GM18507 (cell line): ENCODE data around the gene DSCAML1.

Experiments used
- DNase-seq: peaks from one replicate; pipeline ENCODE4 v3.0.0; 2011; ENCODE audit warnings: low read depth; ENCODE audit not compliant: insufficient read length; ENCODE audit errors: extremely low spot score
- FAIRE-seq: peaks from 2 replicates; lab custom pipeline; 2011; peaks lifted over from hg19 to GRCh38; lab: Jason Lieb, UNC

Gene DSCAML1

DNA sequence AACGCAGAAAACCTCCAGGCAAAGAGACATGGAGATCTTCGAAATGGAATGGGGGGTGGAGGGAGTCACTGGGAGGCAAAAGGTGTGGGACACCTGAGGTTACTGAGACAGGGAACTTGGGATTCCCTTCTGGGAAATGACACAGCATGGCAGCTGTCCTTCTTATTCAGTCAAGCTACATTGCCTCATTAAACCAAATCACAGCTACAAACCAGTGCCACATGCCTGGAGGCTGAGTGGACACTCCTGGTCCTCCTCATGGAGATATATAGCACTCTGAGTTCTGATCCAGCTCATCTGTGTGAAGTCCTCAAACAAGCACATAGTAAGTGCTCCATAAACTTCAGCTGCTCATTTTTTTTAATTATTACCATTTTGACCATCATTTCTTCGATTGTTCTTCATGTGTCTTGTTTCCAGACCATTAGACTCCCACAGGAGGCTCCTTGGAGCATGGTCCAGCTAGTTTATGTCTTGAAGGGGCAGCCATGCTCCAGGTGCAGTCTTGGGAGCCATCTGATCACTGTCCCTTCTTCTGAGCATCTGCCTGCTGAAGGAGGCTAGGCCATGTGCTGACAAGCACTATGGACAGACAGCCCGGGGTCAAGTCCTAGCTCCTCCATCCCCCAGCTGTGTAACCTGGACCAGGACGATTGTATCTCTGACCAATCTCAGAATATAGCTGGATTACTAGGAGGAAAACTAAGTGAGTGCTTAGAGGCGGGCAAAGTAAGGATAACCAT lies 37.2 kb upstream of the DSCAML1 start:
- FAIRE-seq (no peak), DNase-seq (no peak)

DNA sequence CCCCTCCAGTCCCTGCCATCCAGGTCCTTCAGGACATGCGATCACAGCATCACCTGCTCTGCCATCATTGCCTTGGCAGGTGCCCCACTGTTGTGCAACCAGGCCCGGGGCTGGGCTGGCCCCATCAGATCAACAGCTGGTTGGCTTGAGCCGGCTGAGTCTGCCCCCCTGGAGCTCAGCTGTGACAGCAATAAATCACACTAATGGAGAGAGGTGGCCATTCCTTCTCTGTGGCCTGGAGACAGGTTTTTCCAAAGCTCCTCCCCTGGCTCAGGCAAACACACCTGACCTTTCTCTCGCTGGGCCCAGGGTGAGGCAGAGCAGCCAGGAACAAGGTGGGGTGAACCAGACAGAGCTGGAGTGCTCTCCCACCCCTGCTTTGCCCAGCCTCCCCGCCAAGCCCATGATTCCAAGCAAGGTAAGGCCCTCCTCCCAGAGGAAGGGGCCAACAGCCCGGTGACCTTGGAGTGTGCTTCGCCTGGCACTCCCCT lies 36.4 kb upstream of the DSCAML1 start:
- DNase-seq, result no peak

DNA sequence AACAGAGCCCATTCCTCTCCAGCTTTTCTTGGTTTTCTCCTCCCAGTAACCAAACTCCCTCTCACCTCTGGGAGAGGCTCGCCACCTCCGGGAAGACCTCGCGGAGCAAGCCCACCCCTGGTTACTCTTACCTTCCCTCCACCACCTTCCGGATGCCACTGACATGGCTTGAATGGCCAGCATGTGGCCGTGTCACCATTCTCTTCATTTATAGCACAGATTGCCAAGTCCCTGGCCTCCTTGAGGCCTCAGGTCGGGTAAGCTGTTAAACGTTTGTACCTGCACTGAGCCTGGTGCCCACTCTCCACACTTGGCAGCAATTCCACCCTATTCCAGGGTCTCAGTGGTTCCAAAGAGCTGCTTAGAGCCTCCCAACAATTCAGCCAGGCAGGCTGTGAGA lies 35.5 kb upstream of the DSCAML1 start:
- DNase-seq (no peak), FAIRE-seq (no peak)

More for the DNA sequence above, 36.4 kb upstream of the DSCAML1 start:
- no peak for FAIRE-seq

DNA sequence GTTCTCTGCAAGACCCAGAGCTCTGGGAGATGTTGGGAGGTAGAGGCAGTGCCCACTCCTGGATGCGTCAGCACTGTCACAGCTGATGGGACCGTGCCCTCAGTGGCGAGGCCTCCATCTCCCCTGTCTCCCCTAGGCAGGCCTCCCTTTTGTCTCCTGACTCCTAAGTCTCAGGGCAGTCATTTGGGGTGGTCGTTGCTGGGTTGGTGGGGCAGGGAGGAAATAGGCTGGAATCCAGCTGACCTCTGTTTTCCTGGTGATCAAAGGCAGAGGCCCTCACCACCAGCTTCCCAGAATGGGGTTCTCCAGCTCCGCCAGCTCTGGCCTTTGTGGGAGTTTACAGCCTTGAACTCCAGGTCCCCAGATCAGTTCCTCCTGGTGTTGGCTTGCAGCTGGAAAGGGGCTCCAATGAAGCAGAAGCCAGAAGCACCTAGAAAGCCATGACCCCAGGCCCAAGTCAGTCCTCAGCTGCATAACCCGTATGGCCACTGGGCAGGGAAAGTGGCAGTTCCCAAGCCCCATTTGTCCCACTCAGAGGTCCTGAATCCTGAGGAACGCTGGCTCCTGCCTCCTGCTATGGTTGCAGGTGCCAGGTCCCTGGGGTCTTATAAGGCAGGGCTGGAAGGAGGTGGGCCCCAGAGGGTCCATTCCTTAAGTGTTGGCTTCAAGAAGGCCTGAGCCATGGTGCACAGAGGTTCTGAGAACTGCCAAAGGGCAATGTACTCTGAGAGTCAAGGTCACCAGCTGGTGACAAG lies 34.8 kb upstream of the DSCAML1 start:
- FAIRE-seq, result no peak
- DNase-seq, result no peak

DNA sequence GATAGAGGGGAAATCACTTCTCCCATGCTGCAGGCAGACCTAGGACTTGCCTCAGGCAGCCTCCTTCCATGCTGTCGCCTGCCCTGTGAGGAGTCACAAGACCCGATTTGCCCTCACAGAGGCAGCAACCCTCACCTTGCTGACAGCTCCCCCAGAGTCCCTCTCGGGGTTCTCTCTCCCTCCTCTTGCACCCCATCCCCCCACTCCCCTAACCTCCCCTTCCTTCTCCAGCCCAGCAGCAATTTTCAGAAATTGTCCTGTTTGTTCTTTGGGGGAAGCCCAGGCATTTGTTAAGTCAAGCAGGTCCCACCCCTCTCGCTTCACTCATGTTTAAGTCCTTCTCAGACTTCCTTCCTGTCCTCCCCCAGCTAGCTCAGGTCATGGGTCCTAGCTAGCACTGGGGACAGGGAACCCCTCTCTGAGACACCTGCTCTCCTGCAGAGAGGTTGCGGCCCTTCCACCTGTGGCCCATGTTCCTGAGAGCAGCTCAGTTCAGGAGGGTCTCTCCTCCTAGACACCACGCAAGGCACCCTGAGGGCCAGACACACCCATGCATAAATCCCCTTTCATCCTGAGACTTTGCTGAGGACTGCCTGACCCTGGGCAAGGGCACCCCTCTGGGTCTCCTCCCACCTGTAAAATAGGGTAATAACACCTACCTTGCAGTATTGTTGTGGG lies 33.8 kb upstream of the DSCAML1 start:
- no peak for FAIRE-seq
- no peak for DNase-seq

DNA sequence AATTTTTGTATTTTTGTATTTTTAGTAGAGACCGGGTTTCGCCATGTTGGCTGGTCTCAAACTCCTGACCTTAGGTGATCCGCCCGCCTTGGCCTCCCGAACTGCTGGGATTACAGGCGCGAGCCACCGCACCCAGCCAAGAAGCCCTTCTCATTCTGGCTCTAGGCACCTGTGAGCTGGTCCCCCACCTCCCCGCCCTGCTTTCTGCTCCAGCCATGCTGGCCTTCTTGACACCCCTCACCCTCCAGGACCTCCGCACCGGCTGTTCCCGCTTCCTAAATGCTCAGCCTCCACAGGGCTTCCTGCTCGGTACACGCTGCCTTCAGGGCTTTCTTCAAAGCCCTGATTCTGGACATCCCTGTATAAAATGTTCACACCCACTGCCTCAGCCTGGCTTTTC lies 33.1 kb upstream of the DSCAML1 start:
- FAIRE-seq, result no peak

DNA sequence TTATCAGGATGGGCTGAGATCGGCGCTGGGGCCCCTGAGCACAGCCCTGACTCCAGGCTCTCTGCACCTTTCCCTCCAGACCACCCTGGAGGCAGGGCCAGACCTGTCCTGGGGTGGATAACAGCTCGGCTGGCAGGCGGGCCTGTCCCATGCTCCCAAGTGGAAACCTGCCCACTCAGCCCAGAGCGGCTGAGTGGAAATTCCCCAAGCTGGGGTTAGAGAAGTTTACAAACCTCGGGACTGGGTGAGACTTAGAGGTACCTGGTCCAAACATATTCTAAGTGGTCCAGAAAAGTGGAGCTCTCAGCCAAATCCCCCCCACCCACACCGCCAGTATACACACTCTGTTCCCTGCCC lies 32.3 kb upstream of the DSCAML1 start:
- FAIRE-seq, result no peak
- DNase-seq, result no peak

More for the DNA sequence above, 33.1 kb upstream of the DSCAML1 start:
- no peak for DNase-seq

DNA sequence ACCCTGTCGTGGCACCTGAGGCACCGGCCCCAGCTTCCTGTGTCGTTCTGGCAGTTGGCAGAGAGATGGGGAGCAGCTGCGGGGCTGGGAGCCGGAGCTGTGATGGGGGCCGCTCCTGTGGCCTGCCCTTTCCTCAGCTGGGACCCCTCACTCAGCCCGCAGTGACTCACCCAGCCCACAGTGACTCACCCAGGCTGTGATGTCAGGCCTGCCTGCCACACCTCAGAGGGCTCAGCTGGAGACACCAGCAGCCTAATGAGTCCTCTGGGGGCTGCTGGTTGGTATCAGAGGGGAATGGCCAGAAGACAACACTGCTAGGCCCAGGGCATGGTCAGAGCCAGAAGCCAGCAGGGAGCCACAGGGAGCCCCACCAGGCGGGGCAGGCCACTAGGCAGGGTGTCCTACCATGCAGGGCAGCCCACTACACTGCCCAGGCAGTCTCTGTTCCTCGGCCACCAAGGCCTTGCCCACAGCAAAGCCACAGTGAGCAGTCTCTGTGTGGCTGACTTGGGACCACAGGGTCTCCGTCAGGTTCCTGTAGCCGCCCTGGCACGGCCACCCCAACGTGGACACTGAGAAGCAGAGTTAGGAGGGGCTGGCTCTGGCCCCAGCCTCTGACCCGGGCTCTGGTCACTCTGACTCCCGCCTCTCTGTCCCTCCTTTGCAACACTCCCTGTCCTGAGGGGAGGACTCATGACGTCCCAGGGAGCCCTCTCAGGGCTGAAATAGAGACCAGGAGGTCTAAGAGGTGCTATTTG lies 31.8 kb upstream of the DSCAML1 start:
- FAIRE-seq (no peak), DNase-seq (no peak)

DNA sequence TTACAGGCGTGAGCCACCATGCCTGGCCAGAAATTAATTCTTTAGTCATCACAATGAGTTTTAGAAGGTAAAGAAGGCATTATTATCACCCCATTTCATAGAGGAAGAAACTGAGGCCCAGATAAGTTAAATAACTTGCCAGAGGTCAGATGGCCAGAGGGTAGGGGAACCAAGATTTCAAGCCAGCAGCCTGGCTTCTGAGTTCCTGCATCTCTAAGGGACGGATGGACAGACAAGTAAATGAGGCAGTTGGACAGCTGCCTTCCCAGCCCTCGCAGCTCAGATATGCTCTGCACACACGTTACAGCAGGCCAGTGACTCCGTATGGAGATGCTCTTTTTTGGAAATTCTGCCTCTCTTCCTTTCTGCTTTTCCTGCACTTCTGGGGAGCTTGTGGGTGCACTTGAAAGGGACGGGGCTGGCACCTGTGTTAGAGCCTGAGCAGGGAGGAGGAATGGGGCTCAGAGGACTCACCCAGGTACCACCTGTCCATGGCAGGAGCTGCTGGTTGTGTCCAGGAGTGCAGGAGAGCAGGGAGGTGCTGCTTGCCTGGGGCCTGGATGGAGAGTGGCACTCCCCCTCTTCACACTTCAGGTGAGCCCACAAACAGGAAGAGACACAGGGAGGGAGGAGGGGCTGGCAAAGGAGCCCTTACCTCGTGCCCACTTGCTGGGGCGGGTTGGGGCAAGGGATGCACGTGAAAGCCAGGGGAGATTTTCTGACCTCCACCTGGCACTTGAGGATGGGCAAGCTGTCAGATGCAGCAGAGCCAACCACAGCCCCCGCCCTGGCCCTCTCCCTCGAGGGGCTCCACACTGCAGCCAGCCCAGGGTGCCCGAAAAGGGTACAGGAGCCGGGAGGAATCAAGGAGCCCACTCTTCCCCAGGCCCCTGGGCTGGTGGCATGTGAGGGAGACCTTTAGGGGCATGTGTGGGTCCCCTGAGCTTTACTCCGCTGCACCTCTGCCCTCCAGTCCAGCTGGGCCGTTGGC lies 30.8 kb upstream of the DSCAML1 start:
- FAIRE-seq (no peak), DNase-seq (no peak)

DNA sequence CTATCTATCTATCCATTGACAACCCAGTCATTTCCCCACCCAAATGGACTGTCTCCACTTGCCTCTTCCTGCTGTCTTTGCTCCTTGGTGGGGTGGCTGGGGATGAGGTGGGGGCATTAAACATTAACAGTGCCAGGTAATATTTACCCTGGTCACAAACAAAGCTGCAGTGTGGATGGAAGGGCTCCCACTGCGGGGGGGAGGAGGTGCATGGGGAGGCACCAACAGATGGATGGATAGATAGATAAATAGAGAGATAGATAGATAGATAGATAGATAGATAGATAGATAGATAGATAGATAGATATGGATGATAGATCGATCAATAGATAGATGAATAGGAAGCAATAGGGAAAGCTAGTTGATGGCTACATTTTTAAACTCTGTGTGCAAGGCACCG lies 29.8 kb upstream of the DSCAML1 start:
- FAIRE-seq, result no peak
- no peak for DNase-seq

DNA sequence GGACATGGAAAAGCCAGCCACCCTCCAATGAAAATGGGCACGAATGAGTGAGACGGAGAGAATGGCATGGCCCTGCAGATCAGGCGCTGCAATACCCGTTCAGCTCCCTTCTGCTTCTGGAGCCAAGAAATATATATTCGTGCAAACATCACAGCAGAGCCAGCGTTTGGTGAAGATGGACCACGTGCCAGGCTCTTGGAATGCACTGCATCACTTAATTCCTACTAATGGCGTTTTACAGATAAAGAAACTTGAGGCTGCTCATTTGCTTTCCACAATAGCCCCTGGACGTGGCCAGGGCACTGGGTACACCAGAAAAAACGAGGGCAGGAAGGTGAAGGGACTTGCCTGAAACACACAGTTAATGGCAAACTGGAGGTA lies 29.2 kb upstream of the DSCAML1 start:
- DNase-seq (no peak), FAIRE-seq (no peak)

DNA sequence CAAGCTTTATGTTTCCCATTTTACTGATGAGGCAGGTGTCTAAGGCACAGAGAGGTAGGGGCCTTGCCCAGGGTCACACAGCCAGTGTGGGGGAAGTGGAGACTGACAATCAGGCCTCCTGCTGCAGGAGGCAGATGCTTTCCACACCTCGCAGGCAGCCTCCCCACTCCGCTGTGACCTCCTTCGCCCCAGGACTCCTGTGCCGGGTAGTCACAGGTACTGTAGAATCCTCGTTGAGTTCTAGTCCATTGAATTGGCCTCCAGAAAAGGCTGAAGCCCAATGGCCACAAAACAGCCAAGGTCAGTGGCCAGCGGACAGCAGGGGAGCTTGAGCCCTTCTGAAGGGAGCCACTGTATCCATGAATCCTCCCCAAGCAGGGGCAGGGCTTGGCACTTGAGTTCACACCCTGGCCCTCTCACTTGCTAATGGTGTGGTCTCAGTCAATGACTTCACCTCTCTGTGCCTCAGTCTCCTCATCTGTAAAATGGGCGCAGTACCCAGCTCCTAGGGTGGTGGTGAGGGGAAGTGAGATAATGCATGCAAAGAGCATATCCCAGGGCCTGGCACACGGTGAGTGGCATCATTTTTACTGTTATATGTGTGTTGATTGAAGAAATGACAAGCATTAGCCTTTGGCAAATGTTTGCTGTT lies 28.6 kb upstream of the DSCAML1 start:
- FAIRE-seq, result no peak

DNA sequence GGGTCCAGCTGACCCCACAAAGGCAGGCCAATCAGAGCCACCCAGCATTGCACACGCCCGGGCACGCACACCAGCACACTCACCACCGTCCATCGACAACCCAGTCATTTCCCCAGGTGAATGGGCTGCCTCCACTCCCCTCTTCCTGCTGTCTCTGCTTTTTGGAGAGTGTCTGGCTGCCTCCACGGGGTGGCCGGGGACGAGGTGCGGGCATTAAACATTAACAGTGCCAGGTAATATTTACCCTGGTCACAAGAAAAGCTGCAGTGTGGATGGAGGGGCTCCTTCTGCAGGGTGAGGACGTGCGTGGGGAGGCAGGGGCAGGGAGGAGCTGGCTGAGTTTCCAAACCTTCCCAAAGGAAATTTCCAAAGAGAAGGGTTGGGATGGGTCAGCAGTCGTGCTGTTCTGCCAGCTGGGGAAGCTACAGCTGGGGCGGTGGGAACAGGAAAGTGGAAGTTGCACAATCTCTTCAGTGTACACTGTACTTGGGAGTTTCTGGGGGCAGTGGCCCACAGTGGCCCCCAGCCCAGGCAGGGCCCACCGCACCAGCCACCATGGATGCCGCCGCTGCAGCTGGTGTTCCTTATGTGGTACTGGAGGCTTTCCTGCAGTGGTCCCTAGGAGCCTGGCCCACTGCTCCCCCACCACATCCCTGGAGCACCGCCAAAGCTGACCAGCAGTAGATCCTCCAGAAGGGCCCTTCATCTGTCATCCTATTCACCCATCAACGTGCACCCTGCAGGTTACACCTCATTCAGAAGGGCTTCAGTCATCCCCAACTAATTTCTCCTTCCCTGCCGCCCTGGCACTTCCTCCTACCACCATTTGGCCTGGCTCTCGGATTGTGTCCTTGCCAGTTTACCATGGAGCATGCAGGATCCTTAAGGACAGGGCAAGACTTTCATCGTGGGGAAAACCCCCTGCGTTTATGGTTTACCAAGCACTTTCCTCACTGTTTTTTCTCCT lies 27.8 kb upstream of the DSCAML1 start, which contains the start of gene FXYD2:
Gene FXYD2 (minus strand): TSS at position 174 of the 967 bp plus-strand sequence. CDS start 66 bp downstream, at position 108.
- peak; percentile 35 for FAIRE-seq

More for the DNA sequence above, 28.6 kb upstream of the DSCAML1 start:
- DNase-seq, result no peak

DNA sequence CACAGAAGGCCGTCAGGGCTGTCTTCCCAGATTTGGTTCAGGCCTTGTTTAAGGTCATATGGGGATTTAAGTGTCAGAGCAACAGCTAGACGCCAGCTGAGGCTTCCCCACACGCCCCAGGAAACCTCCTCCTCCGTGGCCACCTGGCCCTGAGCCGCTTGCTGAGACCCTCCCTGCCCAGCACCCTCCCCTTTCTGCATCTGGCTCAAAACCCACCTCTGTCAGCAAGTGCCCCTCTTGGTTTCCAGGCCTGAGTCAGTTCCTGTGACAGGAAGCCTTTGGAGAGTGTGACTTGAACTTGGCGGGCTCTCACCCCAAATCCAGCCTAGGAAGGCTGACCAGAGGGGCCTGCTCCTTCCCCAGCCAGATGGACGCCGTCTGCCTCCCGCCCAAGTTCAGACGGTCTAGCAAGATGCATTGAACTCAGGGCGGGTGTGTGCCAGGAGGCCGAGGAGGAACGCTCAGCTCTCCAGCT lies 27.0 kb upstream of the DSCAML1 start:
- FAIRE-seq, result no peak
- DNase-seq, result no peak

More for the DNA sequence above, 27.8 kb upstream of the DSCAML1 start, which contains the start of gene FXYD2:
- no peak for DNase-seq

DNA sequence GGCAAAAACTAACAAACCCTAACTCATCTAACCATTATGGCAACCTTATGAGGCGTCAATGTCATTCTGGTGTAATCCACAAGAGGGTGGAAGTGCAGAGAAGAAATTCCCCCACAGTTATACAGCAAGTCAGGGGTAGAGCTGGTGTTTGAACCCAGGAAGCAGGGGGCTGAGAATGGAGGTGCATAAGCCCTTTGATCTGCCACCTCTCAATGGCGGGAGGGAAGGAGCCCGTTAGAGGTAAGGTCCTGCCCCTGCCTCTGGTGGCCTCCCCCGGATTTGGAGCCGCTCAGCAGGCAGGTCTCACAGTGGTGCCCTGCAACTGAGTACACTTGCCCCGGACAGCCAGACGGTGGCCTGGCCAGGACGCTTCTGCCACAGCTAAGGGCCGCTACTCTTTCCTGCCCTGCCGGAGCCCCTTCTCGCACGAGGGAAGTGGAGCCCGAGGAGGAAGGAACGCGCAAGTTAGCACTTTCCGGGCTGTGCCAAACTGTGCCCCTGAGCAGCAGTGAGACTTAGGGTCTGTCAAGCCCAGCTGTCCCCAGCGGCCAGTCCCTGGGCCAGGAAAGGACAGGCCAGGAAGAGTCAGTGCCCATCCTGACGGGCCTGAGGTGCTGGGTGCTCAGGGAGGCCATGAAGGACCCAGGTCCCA lies 26.4 kb upstream of the DSCAML1 start:
- DNase-seq (no peak), FAIRE-seq (no peak)
